HG02798 (cell line): ENCODE results near the gene PLXNB1.

Experiments
- ATAC-seq: cut with Tn5 transposase; IDR thresholded peaks from one replicate; pipeline ENCODE4 v1.9.1; 2021; ENCODE audit warnings: mild to moderate bottlenecking; ENCODE audit not compliant: unreplicated experiment, poor library complexity

Gene PLXNB1

DNA sequence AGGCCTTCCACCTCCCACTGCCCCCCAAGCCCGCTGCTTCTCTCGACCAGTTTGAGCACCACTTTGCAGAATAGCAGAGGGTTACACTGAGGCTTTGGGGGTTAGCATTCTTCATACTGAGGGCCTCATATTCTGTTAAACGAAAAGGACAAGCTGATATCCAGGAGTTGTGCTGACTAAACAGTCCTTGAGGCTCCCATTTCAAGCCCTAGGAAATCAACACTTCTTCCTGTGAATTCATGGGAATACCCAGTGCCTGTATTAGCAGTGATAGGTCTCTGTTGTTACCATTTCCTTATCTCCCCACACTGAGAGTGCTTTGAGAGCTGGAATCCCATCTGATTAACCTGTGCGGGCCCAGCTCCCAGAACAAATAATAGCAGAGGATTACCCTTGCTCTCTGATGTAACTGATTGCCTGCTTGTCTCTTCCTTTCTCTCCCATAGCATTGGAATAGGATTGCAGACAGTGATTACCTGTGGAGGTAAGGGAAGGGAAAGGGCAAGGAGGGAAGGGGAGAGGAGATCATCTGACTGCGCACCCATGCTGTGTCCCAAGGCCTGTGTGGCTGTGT is 56.9 kb downstream of the PLXNB1 start:
- no peak for ATAC-seq

DNA sequence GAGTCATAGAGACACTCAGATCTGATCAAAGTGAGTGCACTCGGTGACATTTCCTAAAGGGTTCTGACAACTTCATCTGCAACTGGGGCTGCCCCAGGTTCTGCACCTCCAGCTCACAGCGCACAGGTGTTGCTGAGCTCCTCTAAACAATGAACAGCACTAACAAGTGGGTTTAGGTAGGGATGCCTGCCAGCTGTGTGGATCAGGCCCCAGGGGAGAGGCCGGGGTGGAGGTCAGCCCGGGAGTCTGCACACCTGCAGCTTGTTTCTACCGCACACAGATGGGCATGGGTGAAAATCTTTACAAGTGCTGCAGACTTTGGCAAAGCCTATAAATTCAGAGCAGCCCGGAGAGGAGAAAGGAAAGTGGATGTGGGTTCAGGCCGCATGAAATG is 57.5 kb downstream of the PLXNB1 start:
- no peak for ATAC-seq

DNA sequence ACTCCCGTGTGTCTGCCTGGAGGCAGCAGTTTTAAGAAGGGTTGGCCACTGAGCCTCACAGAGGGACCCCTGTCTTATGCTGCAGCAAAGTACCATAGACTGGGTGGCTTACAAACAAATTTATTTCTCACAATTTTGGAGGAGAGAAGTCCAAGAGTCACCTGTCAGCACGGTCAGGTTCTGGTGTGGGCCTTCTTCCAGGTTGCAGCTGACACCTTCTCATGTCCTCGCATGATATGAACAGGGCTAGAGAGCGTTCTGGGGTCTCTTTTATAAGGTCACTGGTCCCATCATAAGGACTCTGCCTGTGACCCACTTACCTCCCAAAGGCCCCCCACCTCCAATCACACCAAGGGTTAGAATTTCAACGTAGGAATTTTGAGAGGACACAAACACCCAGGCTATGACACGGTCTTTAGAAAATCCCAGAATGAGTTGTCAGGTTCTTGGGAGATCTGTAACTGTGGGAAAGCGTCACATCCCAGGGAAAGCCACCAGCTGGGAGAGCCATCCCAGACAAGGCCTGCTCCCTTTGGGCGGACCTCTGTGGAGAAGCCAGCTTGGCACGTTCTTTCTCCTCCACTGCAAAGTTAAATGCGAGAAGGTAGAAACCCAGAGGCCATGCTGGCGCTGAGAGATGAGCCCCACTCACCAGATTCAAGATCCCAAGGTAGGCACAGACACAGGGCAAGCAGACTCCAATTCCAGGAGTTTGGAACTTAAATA is 58.1 kb downstream of the PLXNB1 start, which contains the start of gene FBXW12:
Gene FBXW12, plus strand, starts transcription at position 569 of the 726 bp plus-strand sequence. CDS start 549 bp downstream, outside the sequence.
- ATAC-seq = no peak

DNA sequence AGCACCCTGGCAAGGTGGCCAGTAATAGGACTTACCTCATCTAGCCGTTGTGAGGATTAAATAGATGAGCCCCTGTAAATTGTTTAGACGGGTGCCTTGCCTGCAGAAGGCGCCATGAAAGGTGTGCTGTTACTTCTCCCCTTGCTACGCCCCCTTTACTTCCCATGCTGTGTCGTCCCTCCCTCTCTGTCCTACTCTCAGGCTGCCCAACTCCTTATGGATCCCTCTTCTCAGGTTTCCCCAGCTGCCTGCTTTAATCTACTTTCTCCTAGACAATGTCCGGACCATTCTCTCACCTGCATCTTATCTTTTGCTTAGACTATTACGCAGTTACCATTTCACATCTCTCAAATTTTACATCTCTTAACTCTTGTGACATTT is 59.6 kb downstream of the PLXNB1 start:
- ATAC-seq = no peak

DNA sequence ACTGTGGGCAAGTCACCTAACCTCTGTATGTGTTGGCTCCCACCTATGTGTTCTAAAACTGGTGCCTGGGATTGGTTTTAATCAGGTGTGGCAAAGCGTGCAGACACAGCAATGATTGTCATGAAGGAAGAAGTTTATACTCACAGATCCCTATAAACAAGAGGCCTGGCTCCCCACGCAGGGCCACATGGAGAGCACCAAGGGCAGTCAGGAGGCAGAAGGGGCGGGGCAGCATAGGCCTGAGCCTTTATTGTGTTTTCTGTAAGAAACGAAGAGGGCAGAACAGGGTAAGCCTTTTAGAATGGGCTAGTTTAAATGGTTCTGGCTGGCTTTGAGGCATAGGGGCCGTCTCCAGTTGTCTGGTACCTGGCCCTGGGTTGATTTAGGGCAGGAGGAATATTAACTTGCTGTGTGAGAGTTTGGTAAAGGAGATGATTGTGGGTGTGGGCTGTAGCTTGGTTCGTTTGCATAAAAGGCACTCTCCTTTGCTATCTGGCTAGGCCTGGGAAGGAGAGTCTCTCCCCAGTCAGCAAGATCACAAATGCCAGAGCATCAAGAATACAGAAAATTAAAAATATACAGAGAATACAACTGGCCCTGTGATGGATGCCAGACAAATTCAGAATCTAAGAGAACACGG is 60.1 kb downstream of the PLXNB1 start:
- ATAC-seq = no peak

DNA sequence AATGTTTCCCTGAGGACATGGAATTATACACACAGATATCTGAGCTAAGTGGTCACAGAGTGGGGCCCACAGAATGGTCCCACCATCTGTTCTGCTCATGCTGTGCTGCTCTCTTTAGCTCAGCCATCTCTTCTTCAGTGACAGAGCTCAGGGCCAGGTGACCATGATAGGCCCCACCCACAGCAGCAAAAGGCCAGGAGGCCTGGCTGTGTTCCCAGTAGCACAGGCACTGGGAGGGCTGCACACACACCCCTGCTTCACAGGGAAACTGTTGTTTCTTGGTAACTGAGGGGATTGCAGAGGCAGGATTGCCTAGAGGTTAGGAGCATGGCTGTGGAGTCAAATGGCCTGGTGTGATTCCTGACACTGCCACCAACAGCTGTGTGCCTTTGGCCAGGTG is 62.7 kb downstream of the PLXNB1 start:
- no peak for ATAC-seq

DNA sequence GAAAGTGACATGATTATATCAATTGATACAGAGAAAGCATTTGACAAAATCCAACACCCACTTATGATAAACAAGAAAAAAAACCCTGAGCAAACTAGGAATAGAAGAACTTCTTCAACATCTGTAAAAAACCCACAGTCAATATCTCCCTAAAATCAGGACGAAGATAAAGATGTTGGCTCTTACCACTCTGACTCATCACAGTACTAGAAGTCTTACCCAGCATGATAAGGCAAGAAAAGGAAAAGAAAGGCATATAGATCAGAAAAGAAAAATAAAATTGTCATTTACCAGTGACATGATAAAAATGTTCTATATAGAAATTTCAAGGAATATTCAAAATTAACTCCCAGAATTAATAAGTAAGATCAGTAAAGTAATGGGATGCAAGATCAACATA is 65.0 kb downstream of the PLXNB1 start:
- no peak for ATAC-seq

DNA sequence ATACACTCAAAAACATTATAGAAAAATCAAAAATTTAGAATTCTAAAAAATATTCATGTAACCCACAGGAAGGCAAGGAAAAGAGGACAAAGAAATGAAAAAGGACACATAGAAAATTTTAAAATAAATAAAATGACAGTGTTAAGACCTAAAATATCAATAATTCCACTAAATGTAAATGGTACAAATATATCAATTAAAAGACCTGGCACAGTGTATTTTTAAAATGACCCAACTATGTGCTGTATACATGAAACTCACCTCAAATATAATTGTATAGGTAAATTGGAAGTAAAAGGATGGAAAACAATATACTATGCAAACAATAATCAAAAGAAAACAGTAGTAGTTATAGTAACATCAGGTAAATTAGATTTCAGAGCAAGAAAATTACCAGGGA is 68.0 kb downstream of the PLXNB1 start:
- ATAC-seq = no peak

DNA sequence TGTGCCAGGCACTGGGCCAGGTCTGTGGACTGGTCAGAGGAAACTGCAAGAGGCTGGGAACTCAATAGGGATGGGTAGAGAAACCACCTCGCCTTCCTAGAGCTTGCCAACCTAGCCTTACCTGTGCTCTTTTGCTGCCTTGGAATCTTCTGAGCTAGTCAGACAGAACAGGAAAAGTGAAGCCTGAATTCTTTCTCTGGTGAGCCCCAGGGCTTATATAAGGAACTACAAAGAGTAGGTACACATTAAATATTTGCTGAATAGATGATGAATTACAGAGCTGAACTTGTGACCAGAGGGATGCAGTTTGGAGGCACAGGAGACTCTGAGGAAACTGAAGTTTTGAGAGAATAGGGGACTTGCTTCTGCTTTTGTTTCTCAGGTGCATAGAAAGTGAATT is 73.5 kb downstream of the PLXNB1 start:
- ATAC-seq = no peak

DNA sequence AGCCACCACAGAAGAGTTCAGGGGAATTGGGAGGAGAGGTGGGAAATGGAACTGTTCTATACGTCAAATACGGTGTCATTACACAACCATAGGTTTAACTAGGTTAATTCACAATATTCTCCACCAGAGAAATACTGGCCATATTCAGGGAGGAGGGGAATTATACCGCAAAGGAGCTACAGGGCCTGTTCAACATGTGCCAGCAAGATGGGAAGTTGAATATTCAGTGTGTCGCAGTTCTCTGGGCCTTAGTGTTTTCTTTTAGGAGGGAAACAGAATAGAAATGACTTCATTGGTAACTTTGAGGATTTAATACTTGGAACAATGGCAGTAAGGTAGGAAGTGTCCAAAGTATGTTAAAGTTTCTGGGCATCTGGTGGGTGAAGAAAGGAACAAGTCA is 75.9 kb downstream of the PLXNB1 start:
- no peak for ATAC-seq
